Tongue (tissue), 2 donors: Measurements from ENCODE around the gene SREBF1. TPM values are rescaled to one million over a fixed set of nuclear protein-coding genes. Genes with fewer than 3 reads are reported as not detected.
A peak's percentile ranks its signal among the peaks of the same experiment; 100 is the strongest.

Experiments used
- DNase-seq: peaks from one replicate; pipeline ENCODE4 v3.0.0-alpha.2; 2015
- total RNA-seq: library from RNA; depleted of rRNA; stranded (reverse); fragments of >200 nt; gene quantifications from one replicate; pipeline ENCODE4 v1.2.3, GENCODE V29; 2014

SREBF1 gene
- total RNA-seq, 1 donor from 2014 or later = 52.7 TPM

GRCh38 chr17:17840751-17841591 lies 4.2 kb upstream of the SREBF1 start:
- peak; percentile 46 for DNase-seq

DNA sequence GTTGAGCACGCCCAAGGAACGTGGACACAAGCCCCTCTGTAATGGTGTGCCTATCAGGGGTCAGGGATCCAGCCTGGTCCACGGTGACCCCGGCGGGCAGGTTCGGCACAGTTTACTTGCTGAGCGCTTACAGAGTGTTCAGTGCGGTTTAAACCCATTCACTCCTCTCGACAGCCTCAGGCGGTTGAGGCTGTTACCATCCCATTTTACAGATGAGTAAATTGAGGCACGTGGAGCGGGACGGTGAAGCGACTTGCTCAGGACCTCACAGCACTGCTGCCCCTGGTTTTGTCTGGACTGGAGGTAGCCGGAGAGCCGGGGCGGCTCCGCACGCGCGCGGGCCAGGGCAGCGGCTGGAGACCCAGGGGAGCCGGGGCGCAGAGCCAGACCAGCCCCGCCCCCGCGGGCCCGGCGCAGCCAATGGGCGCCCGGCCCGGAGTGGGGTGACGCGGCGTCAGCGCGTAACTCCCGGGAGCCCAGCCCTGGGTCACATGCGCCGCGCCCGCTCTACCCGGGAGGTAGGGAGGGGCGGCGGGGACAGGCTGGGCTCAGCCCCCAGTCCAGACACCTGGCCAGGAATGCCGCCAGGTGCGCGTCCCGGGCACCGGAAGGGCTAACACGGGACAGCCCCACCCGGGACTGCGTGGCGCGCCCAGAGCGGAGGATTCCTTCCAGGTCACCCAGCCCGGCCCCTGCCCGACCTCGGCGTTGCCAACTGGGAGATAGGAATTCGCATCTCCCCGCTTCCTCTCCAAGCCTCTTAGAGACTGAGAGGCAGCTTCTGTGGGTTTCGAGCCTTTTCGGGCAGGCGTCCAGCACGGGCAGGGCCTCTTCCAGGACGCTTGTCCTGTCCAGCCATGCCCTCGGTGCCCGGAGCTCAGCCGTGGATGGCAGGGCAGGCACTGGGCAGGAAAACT lies 3.3 kb upstream of the SREBF1 start:
- peak; percentile 87 for DNase-seq

- peak; percentile 64 for DNase-seq
These were observed 1.5 kb upstream of the SREBF1 start for GRCh38 chr17:17837966-17838962.

DNA sequence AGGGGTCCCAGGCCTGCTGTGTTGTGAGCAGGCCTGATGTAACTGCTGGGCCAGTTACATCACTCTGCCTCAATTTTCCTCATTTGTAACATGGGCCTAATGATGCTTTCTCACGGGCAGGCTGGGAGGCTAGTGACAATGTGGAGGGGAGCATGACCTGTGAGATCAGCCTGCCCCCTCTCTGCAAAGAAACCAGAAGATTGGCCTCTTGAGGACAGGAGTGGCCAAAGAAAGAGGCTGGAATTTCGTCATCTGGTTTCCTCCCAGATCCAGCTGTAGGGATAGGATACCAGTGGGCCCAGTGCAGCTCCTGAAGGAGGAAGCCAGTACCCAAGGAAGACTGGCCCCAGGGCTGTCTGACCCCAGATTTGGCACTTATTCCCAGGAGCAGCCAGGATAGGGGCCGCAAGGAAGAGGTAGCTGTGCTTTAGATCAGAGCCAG lies 615 bp upstream of the SREBF1 start:
- DNase-seq = no peak

GRCh38 chr17:17836250-17836817 lies 452 bp downstream of the SREBF1 start:
- DNase-seq = peak; percentile 98

- DNase-seq = no peak
These were observed 1.2 kb downstream of the SREBF1 start for GRCh38 chr17:17835415-17836249.

GRCh38 chr17:17834974-17835373 lies 1.8 kb downstream of the SREBF1 start:
- no peak for DNase-seq

DNA sequence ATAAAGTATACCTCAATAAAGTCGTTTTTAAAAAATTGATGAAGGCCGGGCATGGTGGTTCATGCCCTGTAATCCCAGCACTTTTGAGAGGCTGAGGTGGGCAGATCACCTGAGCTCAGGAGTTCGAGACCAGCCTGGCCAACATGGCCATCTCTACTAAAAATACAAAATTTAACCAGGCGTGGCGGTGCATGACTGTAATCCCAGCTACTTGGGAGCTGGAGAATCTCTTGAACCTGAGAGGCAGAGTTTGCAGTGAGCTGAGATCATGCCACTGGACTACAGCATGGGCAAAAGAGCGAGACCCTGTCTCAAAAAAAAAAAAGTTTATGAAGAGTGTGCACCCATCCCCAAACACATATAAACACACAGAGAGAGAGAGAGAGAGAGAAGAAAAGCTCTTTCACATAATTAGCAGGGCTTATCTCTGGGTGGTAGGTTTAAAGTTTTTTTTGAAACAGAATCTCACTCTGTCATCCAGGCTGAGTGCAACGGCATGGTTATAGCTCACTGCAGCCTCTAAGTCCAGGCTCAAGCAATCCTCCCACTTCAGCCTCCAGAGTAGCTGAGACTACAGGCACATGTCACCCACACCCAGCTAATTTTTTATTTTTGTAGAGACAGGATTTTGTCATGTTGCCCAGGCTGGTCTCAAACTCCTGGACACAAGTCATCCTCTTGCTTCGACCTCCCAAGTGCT lies 3.0 kb downstream of the SREBF1 start:
- no peak for DNase-seq

GRCh38 chr17:17832032-17832363 lies 4.8 kb downstream of the SREBF1 start:
- DNase-seq = no peak

- peak; percentile 83 for DNase-seq
These were observed 5.4 kb downstream of the SREBF1 start for GRCh38 chr17:17831208-17832031.

DNA sequence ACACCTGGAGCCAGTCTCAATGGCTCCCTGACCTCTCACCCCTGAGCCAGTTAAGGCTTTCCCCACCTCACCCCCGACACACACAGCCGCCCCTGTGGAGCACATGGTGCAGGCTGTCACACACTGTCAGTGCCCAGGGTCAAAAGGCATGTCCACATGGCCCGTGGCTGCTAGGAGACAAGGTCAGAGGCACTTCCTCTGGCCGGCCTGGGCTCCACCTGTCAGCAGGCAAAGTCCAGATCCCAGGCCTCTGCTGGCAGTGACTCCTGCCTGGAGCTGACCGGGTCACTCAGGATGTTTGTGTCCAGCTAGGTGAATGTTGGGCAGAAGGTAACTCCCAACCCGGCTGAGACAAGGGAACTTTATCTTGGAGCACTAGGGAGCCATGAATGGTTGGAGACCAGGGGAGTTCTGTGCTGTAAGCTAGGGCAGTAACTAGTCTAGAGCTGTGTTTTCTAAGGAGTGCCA lies 6.0 kb downstream of the SREBF1 start:
- no peak for DNase-seq

- DNase-seq = no peak
These were observed 6.6 kb downstream of the SREBF1 start for GRCh38 chr17:17830269-17830567.

GRCh38 chr17:17827826-17828621 lies 8.8 kb downstream of the SREBF1 start:
- no peak for DNase-seq

GRCh38 chr17:17826942-17827785 lies 9.6 kb downstream of the SREBF1 start:
- no peak for DNase-seq

GRCh38 chr17:17826342-17826713 lies 10.5 kb downstream of the SREBF1 start:
- no peak for DNase-seq

DNA sequence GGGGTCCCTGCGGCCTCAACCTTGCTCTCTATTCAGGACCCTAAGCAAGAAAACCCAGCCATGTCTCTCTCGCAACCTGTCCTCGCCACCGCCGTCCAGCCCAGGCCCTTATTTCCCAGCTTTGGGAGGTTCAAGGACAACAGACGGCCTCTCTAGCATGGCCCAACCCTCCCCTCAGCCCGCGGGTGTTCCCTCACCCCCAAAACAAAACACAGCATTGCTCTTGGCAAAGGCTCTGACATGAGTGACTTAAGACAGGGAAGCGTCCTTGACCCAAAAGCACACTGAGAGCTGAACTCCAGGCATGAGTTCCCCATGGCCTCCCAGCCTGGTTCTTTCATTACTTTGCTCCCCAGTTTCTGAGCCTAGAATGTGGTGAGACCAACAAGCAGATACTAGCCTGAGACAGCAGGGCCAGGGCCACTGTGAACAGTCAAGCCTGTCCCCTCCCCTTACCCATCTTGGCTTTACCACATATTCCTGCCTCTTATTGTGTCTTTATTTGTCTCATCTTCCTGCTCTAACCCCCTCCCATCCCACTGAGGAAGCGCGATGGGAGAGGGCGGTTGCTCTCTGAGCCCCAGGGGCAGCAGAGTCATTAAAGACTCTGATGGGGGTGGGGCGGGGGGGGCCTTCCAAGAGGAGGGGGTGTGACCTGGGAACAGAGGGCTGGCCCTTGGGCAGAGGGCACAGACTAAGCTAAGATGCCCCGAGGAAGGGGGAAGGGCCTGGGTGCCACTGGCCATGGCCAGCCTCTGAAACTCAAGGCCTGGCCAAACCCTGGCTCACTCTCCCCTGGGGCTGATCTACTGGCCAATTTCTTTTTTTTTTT lies 11.8 kb downstream of the SREBF1 start:
- no peak for DNase-seq
